C4-2B (cell line): ENCODE results near the gene DIP2B.

ENCODE experiments used
- H3K27ac ChIP-seq: fragments of 450-650 bp; 2 replicates; pipeline ENCODE4 v1.5.1; 2017
- ZFX ChIP-seq: fragments of 450-650 bp; IDR thresholded peaks from 2 replicates; pipeline ENCODE4 v1.6.1; 2017
- TF ChIP-seq, protein P1 (sequence below): fragments of 450-650 bp; conservative IDR thresholded peaks from 2 replicates; pipeline ENCODE4 v1.5.1; 2017; ENCODE audit warnings: mild to moderate bottlenecking

The DIP2B gene

GRCh38 chr12:50563434-50563787 lies 58.6 kb downstream of the DIP2B start:
- H3K27ac ChIP-seq = no peak overlapping the region
- no peak for TF ChIP-seq ZFX
- TF ChIP-seq, protein P1, sequence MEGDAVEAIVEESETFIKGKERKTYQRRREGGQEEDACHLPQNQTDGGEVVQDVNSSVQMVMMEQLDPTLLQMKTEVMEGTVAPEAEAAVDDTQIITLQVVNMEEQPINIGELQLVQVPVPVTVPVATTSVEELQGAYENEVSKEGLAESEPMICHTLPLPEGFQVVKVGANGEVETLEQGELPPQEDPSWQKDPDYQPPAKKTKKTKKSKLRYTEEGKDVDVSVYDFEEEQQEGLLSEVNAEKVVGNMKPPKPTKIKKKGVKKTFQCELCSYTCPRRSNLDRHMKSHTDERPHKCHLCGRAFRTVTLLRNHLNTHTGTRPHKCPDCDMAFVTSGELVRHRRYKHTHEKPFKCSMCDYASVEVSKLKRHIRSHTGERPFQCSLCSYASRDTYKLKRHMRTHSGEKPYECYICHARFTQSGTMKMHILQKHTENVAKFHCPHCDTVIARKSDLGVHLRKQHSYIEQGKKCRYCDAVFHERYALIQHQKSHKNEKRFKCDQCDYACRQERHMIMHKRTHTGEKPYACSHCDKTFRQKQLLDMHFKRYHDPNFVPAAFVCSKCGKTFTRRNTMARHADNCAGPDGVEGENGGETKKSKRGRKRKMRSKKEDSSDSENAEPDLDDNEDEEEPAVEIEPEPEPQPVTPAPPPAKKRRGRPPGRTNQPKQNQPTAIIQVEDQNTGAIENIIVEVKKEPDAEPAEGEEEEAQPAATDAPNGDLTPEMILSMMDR = no peak

DNA sequence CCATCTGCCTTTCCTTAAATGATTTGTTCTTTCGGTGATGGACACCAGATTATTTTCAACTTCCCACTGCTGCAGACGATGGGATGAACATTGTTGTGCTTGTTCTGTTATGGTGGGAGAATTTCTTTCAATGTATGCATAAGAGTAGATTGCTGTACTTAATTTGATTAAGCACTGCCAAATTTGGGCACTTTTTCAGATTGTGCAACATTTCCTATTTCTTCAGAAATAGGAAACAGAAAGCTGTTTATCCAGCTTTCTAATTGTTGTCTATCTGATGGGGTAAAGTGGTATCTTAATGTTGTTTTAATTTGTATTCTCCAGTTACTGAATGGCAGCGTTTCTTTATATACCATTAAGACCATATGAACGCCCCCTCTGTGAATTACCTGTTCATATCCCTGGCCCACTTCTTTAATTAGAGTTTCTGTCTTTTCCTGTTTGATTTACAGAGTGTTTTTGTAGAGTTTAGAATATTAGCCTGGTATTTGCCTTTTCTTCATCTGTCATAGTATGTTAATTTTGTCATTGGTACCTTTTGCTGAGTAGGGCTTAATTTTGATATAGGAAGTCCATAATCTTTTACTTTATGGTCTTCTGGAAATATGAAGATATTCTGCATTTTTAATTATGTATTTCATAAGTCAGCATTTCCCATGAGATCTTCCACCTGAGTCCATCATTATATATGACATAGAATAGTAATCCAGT lies 59.6 kb downstream of the DIP2B start:
- no peak overlapping the region for H3K27ac ChIP-seq
- no peak for TF ChIP-seq ZFX
- TF ChIP-seq, protein P1 = no peak

DNA sequence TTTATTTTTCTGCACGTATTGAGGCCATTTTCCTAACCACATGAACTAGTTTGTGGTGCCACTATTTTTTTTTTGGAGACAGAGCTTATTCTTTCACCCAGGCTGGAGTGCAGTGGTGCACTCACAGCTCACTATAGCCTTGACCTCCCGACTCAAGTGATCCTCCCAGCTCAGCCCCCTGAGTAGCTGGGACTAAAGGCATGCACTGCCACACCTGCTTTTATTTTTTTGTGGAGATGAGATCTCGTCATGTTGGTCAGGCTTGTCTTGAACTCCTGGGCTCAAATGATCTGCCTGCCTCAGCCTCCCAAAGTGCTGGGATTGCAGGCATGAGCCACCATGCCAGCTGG lies 60.1 kb downstream of the DIP2B start:
- TF ChIP-seq, protein P1 = no peak
- H3K27ac ChIP-seq = no peak overlapping the region

DNA sequence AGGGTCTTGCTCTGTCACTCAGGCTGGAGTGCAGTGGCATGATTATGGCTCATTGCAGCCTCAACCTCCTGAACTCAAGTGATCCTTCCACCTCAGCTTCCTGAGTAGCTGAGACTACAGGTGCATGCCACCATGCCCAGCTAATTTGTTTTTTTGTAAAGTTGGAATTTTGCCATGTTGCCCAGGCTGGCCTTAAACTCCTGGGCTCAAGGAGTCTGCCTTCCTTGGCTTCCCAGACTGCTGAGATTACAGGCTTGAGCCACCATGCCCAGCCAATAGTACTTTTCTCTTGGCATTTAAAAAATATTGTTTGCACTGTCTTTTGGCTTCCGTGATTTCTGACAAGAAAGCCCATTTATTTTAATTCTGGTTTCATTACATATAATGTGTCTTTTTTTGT lies 61.3 kb downstream of the DIP2B start:
- no peak for TF ChIP-seq ZFX
- TF ChIP-seq, protein P1 = no peak
- H3K27ac ChIP-seq = no peak overlapping the region

DNA sequence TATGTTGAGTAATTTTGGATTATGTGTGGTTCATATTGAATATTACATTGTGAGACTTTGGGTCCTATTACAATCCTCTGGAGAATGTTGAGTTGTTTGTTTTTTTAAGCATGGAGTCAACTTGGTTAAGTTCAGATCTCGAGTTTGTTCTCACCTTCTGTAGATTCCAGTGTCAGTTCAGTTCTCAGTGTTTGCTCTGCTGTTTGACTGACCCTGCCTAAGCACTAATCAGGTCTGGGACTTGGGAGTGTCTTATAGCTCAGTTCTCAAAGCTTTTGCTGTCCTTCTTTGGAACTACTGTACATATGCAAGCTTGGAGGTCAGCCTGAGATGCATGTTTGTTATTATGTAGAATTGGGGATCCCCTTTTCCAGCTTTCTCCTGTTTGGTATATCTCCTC lies 63.1 kb downstream of the DIP2B start:
- TF ChIP-seq, protein P1 = no peak
- no peak for TF ChIP-seq ZFX
- H3K27ac ChIP-seq = no peak overlapping the region

- no peak overlapping the region for H3K27ac ChIP-seq
- TF ChIP-seq, protein P1 = no peak
- no peak for TF ChIP-seq ZFX
These were observed 63.7 kb downstream of the DIP2B start for GRCh38 chr12:50568338-50569091.

DNA sequence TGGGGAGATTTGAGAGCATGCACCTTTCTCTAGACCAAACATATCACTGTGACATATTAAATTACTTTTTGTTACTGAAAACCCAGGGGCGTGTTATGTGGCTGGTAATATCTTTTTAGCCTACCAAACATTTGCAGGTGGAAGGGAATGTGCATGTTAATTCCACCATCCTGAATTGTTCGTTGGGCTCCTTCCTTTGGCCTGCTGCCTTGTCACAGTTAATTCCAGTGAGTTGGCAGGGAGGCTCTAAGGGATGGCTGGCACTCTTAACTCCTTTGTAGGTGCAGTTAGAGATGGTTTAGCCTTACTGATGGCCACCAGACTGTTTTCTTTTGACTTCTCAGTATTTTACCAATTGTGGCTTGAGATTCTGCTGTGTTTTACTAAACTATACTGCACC lies 64.5 kb downstream of the DIP2B start:
- TF ChIP-seq, protein P1 = no peak
- H3K27ac ChIP-seq = no peak overlapping the region
